NT2/D1 (cell line): ENCODE data around the gene RFX4.

Experiments
- DNase-seq: peaks from one replicate; pipeline ENCODE4 v3.0.0-alpha.2; 2011; ENCODE audit warnings: low read depth, low spot score
- H3K27me3 ChIP-seq: 2 replicates; pipeline ENCODE4 v1.6.0; 2011; ENCODE audit warnings: mild to moderate bottlenecking; ENCODE audit not compliant: insufficient read length, insufficient read depth
- H3K36me3 ChIP-seq: 2 replicates; pipeline ENCODE4 v1.6.1; 2011; ENCODE audit warnings: mild to moderate bottlenecking, low read length, mixed read lengths; ENCODE audit not compliant: insufficient read depth, insufficient read length
- H3K4me1 ChIP-seq: 2 replicates; pipeline ENCODE4 v1.5.1; 2011; ENCODE audit not compliant: insufficient read depth, insufficient read length
- H3K4me3 ChIP-seq: 2 replicates; pipeline ENCODE4 v1.5.1; 2011; ENCODE audit warnings: low read depth; ENCODE audit not compliant: insufficient read length
- H3K9ac ChIP-seq: 2 replicates; pipeline ENCODE4 v1.6.0; 2011; ENCODE audit warnings: low read depth; ENCODE audit not compliant: insufficient read length
- H3K9me3 ChIP-seq: 2 replicates; pipeline ENCODE4 v1.5.1; 2011; ENCODE audit warnings: mild to moderate bottlenecking, low read length; ENCODE audit not compliant: insufficient read depth
- SUZ12 ChIP-seq: IDR thresholded peaks from 2 replicates; pipeline ENCODE4 v1.6.1; 2011; ENCODE audit not compliant: insufficient read length, insufficient read depth; ENCODE audit errors: extremely low read depth
- YY1 ChIP-seq: IDR thresholded peaks from 2 replicates; pipeline ENCODE4 v1.6.1; 2011; ENCODE audit not compliant: insufficient read length, insufficient read depth
- ZNF274 ChIP-seq: IDR thresholded peaks from 2 replicates; pipeline ENCODE4 v1.6.1; 2011; ENCODE audit warnings: mild to moderate bottlenecking, low read depth, low read length

The RFX4 gene

GRCh38 chr12:106582641-106583230 lies at the start of gene RFX4:
Gene RFX4 (plus strand): TSS chr12:106583004. CDS start chr12:106583321, 317 bp downstream.
- Histone ChIP-seq H3K36me3 (no peaks in the 10 kb centered on the region), H3K27me3 (peaks cover 93% of the 10 kb centered on the region), H3K4me1 (peaks cover 11% of the 10 kb centered on the region), H3K9me3 (no peaks in the 10 kb centered on the region), H3K9ac (peak within 1 kb of the TSS; percentile 61), H3K4me3 (peak within 1 kb of the TSS; percentile 49)
- TF ChIP-seq YY1 (no peak), ZNF274 (no peak), SUZ12 (no peak)
- DNase-seq: peak; percentile 81

- peak; percentile 72 for DNase-seq
- Histone ChIP-seq H3K9ac (no peak overlapping the region), H3K27me3 (no peaks in the 10 kb centered on the region), H3K4me3 (no peak overlapping the region), H3K9me3 (peaks cover 25% of the 10 kb centered on the region; the same call in 1 of the 2 replicates), H3K36me3 (no peaks in the 10 kb centered on the region), H3K4me1 (no peaks in the 10 kb centered on the region)
- TF ChIP-seq ZNF274 (no peak), YY1 (no peak), SUZ12 (no peak)
Observed at GRCh38 chr12:106541201-106541600, 41.6 kb upstream of the RFX4 start.

- peaks cover 29% of the 10 kb centered on the region for H3K9me3 ChIP-seq
- H3K4me3 ChIP-seq: no peak overlapping the region
- TF ChIP-seq SUZ12: no peak
- no peak for TF ChIP-seq YY1
- TF ChIP-seq ZNF274: no peak
- H3K36me3 ChIP-seq: no peaks in the 10 kb centered on the region
- H3K4me1 ChIP-seq: no peaks in the 10 kb centered on the region
- no peaks in the 10 kb centered on the region for H3K27me3 ChIP-seq
- H3K9ac ChIP-seq: no peak overlapping the region
- peak; percentile 28 for DNase-seq
Observed at GRCh38 chr12:106551410-106551809, 31.4 kb upstream of the RFX4 start.

- peaks cover 29% of the 10 kb centered on the region for H3K9me3 ChIP-seq
- no peaks in the 10 kb centered on the region for H3K27me3 ChIP-seq
- TF ChIP-seq SUZ12 (no peak), ZNF274 (no peak), YY1 (no peak)
- H3K4me3 ChIP-seq: no peak overlapping the region
- no peaks in the 10 kb centered on the region for H3K4me1 ChIP-seq
- H3K9ac ChIP-seq: no peak overlapping the region
- DNase-seq: no peak
- H3K36me3 ChIP-seq: no peaks in the 10 kb centered on the region
Observed at GRCh38 chr12:106552228-106552627, 30.6 kb upstream of the RFX4 start.

GRCh38 chr12:106564678-106565329 lies 18.0 kb upstream of the RFX4 start:
- no peak overlapping the region for H3K4me3 ChIP-seq
- no peak for TF ChIP-seq SUZ12
- no peak for TF ChIP-seq ZNF274
- no peak for TF ChIP-seq YY1
- H3K9me3 ChIP-seq: no peaks in the 10 kb centered on the region; the same call in 1 of the 2 replicates
- no peaks in the 10 kb centered on the region for H3K4me1 ChIP-seq
- H3K27me3 ChIP-seq: no peaks in the 10 kb centered on the region
- DNase-seq: no peak
- no peaks in the 10 kb centered on the region for H3K36me3 ChIP-seq
- no peak overlapping the region for H3K9ac ChIP-seq

GRCh38 chr12:106566771-106567170 lies 16.0 kb upstream of the RFX4 start:
- H3K9ac ChIP-seq: no peak overlapping the region
- H3K9me3 ChIP-seq: no peaks in the 10 kb centered on the region; the same call in 1 of the 2 replicates
- no peaks in the 10 kb centered on the region for H3K4me1 ChIP-seq
- DNase-seq: no peak
- no peaks in the 10 kb centered on the region for H3K36me3 ChIP-seq
- no peak overlapping the region for H3K4me3 ChIP-seq
- TF ChIP-seq YY1 (no peak), ZNF274 (no peak), SUZ12 (no peak)
- no peaks in the 10 kb centered on the region for H3K27me3 ChIP-seq

GRCh38 chr12:106573239-106573638 lies 9.6 kb upstream of the RFX4 start:
- H3K4me1 ChIP-seq: no peaks in the 10 kb centered on the region
- no peak overlapping the region for H3K9ac ChIP-seq
- H3K9me3 ChIP-seq: no peaks in the 10 kb centered on the region
- TF ChIP-seq ZNF274 (no peak), SUZ12 (no peak), YY1 (no peak)
- DNase-seq: no peak
- H3K4me3 ChIP-seq: no peak overlapping the region
- H3K27me3 ChIP-seq: peaks cover 32% of the 10 kb centered on the region
- no peaks in the 10 kb centered on the region for H3K36me3 ChIP-seq
